HEK293 (cell line): ENCODE measurements around the gene STIM2.

ENCODE experiments used
- TCF7L2 ChIP-seq: IDR thresholded peaks from 2 replicates; pipeline ENCODE4 v1.6.1; 2011; ENCODE audit warnings: low read depth, mild to moderate bottlenecking, inconsistent platforms, low read length, moderate library complexity, borderline replicate concordance
- ZNF138 ChIP-seq: fragments of 450-650 bp; formaldehyde crosslinking; IDR thresholded peaks from 2 replicates; pipeline ENCODE4 v1.5.1; 2016; ENCODE audit warnings: missing biosample characterization, missing genetic modification characterization, borderline replicate concordance
- ZNF596 ChIP-seq: fragments of 450-650 bp; IDR thresholded peaks from 2 replicates; pipeline ENCODE4 v1.5.0; 2018; ENCODE audit warnings: missing biosample characterization, mild to moderate bottlenecking, missing genetic modification characterization, moderate library complexity
- TF ChIP-seq, protein P1 (sequence below): fragments of 450-650 bp; formaldehyde crosslinking; IDR thresholded peaks from 2 replicates; pipeline ENCODE4 v1.5.1; 2016; ENCODE audit warnings: missing biosample characterization, missing genetic modification characterization
- TF ChIP-seq, protein P2 (sequence below): IDR thresholded peaks from 2 replicates; pipeline ENCODE4 v1.6.1; 2011; ENCODE audit warnings: mild to moderate bottlenecking, low read depth, low read length, borderline replicate concordance

DNA sequence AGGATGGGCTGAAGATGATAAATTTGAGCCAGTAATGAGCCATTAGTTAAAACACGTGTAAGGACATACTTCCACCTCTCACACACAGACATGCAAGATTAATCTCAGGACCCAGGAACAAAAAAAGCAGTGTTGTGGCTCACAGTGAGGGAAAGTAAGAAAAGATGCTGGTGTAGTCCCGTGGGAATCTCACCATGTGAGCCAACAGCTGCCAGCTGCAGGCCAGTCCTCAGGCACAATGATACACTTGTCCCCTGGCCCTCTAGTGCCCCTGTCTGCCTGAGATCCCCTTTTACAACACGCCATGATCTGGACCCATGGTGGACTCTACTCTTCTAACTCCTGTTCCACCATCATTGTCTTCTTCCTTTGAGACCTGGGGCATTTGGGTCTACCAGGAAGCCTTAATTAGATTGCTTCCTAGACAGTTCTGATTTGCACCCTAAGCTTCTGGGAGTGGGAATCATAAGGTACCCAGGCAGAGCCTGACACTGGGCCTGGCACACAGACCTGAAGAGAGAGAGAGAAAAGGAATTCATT, 194.7 kb downstream of the STIM2 start:
- no peak for TF ChIP-seq ZNF596 (tag by site-specific recombination)
- TF ChIP-seq, protein P1, sequence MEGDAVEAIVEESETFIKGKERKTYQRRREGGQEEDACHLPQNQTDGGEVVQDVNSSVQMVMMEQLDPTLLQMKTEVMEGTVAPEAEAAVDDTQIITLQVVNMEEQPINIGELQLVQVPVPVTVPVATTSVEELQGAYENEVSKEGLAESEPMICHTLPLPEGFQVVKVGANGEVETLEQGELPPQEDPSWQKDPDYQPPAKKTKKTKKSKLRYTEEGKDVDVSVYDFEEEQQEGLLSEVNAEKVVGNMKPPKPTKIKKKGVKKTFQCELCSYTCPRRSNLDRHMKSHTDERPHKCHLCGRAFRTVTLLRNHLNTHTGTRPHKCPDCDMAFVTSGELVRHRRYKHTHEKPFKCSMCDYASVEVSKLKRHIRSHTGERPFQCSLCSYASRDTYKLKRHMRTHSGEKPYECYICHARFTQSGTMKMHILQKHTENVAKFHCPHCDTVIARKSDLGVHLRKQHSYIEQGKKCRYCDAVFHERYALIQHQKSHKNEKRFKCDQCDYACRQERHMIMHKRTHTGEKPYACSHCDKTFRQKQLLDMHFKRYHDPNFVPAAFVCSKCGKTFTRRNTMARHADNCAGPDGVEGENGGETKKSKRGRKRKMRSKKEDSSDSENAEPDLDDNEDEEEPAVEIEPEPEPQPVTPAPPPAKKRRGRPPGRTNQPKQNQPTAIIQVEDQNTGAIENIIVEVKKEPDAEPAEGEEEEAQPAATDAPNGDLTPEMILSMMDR (tag by site-specific recombination), result no peak
- no peak for TF ChIP-seq ZNF138 (tag by site-specific recombination)
- no peak for TF ChIP-seq TCF7L2
- TF ChIP-seq, protein P2, sequence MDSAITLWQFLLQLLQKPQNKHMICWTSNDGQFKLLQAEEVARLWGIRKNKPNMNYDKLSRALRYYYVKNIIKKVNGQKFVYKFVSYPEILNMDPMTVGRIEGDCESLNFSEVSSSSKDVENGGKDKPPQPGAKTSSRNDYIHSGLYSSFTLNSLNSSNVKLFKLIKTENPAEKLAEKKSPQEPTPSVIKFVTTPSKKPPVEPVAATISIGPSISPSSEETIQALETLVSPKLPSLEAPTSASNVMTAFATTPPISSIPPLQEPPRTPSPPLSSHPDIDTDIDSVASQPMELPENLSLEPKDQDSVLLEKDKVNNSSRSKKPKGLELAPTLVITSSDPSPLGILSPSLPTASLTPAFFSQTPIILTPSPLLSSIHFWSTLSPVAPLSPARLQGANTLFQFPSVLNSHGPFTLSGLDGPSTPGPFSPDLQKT, result no peak
